ENCODE measurements around the gene NTHL1. TPM values are rescaled to one million over a fixed set of nuclear protein-coding genes. Genes with fewer than 3 reads are reported as not detected.
A peak's percentile ranks its signal among the peaks of the same experiment; 100 is the strongest.

The NTHL1 gene
- total and polyA plus RNA-seq, 3 donors from 2014 or later: 18.0 to 35.6 (median 24.6) TPM

DNA sequence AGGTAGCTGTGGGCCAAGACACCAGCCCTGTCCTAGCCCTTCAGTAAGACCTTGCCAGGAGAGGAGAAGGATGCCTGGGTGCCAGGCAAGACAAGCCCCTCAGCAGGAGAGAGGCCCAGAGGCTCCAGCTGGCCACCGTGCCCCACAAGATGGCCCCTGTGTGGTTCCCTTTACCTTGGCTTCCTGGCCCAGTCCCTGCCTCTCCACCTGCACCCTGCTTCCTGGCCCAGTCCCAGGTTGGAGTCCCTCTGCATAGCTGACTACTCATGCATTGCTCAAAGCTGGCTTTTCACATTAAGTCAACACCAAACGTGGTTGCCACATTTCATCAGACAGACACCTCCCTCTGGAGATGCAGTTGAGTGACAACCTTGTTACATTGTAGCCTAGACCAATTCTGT is 53.9 kb downstream of the NTHL1 start:
- no peak for DNase-seq
- H3K36me3 ChIP-seq (ENCODE audit: low read depth, missing control alignments): no peaks in the 10 kb centered on the region
- no peak overlapping the region for H3K4me3 ChIP-seq
- H3K9me3 ChIP-seq: no peaks in the 10 kb centered on the region
- intact Hi-C loops (cut with DNase I; ENCODE audit: low total_unique reads): no loop called here
- no peaks in the 10 kb centered on the region for H3K27me3 ChIP-seq
- H3K27ac ChIP-seq: no peak overlapping the region
- whole genome bisulfite sequencing, 2 donors: 57 to 75% methylated on average over 2 of the region's 2 CpGs
- no peak for TF ChIP-seq POLR2A (IDR thresholded peaks at IDR 0.05)
- TF ChIP-seq, protein P1, sequence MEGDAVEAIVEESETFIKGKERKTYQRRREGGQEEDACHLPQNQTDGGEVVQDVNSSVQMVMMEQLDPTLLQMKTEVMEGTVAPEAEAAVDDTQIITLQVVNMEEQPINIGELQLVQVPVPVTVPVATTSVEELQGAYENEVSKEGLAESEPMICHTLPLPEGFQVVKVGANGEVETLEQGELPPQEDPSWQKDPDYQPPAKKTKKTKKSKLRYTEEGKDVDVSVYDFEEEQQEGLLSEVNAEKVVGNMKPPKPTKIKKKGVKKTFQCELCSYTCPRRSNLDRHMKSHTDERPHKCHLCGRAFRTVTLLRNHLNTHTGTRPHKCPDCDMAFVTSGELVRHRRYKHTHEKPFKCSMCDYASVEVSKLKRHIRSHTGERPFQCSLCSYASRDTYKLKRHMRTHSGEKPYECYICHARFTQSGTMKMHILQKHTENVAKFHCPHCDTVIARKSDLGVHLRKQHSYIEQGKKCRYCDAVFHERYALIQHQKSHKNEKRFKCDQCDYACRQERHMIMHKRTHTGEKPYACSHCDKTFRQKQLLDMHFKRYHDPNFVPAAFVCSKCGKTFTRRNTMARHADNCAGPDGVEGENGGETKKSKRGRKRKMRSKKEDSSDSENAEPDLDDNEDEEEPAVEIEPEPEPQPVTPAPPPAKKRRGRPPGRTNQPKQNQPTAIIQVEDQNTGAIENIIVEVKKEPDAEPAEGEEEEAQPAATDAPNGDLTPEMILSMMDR (IDR thresholded peaks at IDR 0.05): no peak
- H3K4me1 ChIP-seq: peaks cover 13% of the 10 kb centered on the region

DNA sequence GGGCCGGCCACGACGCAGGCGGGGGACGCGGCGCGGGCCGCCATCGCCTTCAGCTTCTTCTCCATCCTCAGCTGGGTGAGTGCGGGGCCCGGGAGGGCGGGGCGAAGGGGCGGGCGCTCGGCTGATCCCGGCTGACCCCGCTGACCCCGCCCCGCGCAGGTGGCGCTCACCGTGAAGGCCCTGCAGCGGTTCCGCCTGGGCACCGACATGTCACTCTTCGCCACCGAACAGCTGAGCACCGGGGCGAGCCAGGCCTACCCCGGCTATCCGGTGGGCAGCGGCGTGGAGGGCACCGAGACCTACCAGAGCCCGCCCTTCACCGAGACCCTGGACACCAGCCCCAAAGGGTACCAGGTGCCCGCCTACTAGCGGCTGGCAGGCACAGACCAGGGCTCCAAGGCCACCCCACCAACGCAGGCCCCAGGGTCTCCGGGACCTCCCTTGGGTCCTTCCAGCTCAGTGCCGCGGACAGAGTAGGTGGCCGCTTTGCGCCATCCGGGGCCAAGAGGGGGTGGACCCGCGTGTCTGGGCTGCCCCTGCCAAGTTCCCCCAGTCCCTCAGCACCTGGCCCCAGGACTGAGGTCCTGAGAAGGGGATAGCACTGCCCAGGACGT is 54.8 kb downstream of the NTHL1 start:
- Histone ChIP-seq H3K27me3 (no peaks in the 10 kb centered on the region), H3K4me3 (peak overlapping the region; percentile 26 to 46), H3K4me1 (peaks cover 13% of the 10 kb centered on the region), H3K9me3 (no peaks in the 10 kb centered on the region), H3K36me3 (ENCODE audit: low read depth, missing control alignments) (no peaks in the 10 kb centered on the region), H3K27ac (no peak overlapping the region)
- WGBS, 2 donors: 40 to 54% methylated on average over 1 to 34 of the region's 50 CpGs
- intact Hi-C loops (cut with DNase I; ENCODE audit: low total_unique reads): no loop called here
- DNase-seq: no peak
- TF ChIP-seq POLR2A (IDR thresholded peaks at IDR 0.05): no peak
- TF ChIP-seq, protein P1 (IDR thresholded peaks at IDR 0.05): no peak

DNA sequence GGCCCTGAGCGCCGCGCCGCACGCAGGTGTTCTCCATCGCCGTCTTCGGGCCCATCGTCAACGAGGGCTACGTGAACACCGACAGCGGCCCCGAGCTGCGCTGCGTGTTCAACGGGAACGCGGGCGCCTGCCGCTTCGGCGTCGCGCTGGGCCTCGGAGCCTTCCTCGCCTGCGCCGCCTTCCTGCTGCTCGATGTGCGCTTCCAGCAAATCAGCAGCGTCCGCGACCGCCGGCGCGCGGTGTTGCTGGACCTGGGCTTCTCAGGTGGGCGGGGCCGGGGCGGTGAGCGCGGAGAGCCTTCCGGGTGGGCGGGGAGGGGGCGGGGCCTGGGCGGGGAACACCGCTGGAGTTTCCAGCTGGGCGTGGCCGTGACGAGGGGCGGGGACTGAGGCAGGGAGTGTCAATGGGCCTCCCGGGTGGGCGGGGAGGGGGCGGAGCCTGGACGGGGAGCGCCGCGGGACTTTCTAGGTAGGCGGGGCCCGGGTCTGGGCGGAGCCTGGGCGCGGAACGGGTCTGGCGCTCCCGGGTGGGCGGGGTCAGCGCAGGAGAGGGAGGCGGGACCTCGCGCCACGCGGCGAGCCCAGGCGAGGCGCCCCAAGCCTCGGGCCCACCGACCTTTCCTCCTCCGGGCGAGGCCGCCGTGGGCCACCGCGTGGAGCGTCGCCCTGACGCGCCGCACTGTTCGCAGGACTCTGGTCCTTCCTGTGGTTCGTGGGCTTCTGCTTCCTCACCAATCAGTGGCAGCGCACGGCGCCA is 55.5 kb downstream of the NTHL1 start:
- intact Hi-C loops (cut with DNase I; ENCODE audit: low total_unique reads): no loop called here
- Histone ChIP-seq H3K9me3 (no peaks in the 10 kb centered on the region), H3K36me3 (ENCODE audit: low read depth, missing control alignments) (no peaks in the 10 kb centered on the region), H3K27me3 (no peaks in the 10 kb centered on the region), H3K4me1 (peaks cover 13% of the 10 kb centered on the region), H3K4me3 (peak overlapping the region; percentile 26 to 46), H3K27ac (no peak overlapping the region)
- 2 to 3% methylated on average over 9 to 85 of the region's 96 CpGs for WGBS, 2 donors
- peak; percentile 95 for DNase-seq
- TF ChIP-seq POLR2A (IDR thresholded peaks at IDR 0.05): no peak
- TF ChIP-seq, protein P1 (IDR thresholded peaks at IDR 0.05): no peak

DNA sequence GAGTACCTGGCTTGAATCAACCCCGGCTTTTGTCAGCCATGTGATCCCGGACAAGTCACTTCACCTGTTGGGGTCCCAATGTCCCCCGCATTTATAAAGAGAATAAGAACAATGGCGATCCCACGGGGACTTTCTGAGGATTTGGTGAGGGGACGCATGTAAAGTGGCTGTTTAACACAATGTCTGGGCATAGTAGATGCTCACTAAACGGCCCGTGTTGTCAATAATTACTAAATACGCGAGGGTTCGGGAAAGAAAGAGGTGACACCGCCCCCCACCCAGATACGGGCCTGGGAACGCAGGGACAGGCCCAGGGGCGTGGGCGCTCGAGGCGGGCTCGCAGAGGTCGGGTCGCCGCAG is 56.1 kb downstream of the NTHL1 start:
- intact Hi-C loops (cut with DNase I; ENCODE audit: low total_unique reads): no loop called here
- Histone ChIP-seq H3K9me3 (no peaks in the 10 kb centered on the region), H3K4me3 (peak overlapping the region; percentile 16 to 46), H3K36me3 (ENCODE audit: low read depth, missing control alignments) (no peaks in the 10 kb centered on the region), H3K27ac (no peak overlapping the region), H3K4me1 (peaks cover 13% of the 10 kb centered on the region), H3K27me3 (no peaks in the 10 kb centered on the region)
- DNase-seq: no peak
- WGBS, 2 donors: 15 to 16% methylated on average over 14 to 22 of the region's 22 CpGs
- TF ChIP-seq POLR2A (IDR thresholded peaks at IDR 0.05): no peak
- TF ChIP-seq, protein P1 (IDR thresholded peaks at IDR 0.05): no peak

All from testis (tissue), 3 donors.